Testis (tissue), 2 donors: Measurements from ENCODE around the gene ARID1B.

Experiments used
- CTCF ChIP-seq, 3 experiments: fragments of 450-650 bp in 2 of 3; fragments of 200-600 bp in 1 of 3; sonication (generic) in 1 of 3; IDR thresholded peaks; one replicate each; pipeline ENCODE4 v1.5.1; 2016 to 2019; ENCODE audit warnings: antibody characterized with exemption in 3 of 3, mild to moderate bottlenecking in 2 of 3, moderate library complexity in 1 of 3
- POLR2A ChIP-seq: fragments of 450-650 bp; IDR thresholded peaks from one replicate; pipeline ENCODE4 v1.6.1; 2017; ENCODE audit warnings: antibody characterized with exemption, mild to moderate bottlenecking, moderate library complexity

GRCh38 chr6:156767603-156768467, 9.3 kb upstream of the ARID1B start:
- TF ChIP-seq CTCF (IDR thresholded peaks at IDR 0.05) = no peak
- no peak for TF ChIP-seq POLR2A
